Right lung (tissue), 5 donors: ENCODE measurements around the gene SORT1. TPM values are rescaled to one million over a fixed set of nuclear protein-coding genes. Genes with fewer than 3 reads are reported as not detected.
"Not testable (repeated sequence)": the region's sequence is repeated elsewhere in the genome, so short reads cannot be mapped to it uniquely, and the experiment has no call there.

ENCODE experiments used
- DNase-seq, 2 donors: peaks; one replicate each; pipeline ENCODE4 v3.0.0-alpha.2; 2013
- polyA plus RNA-seq, 5 donors: library from polyadenylated mRNA; unstranded; fragments of 120-200 nt; gene quantifications; one replicate each; pipeline versions ENCODE4 v1.2.1 to v1.2.3, GENCODE V29; 2013; ENCODE audit warnings: inconsistent platforms in 1 of 5, low replicate concordance in 1 of 5; ENCODE audit not compliant: insufficient read length in 5 of 5, insufficient read depth in 1 of 5

Gene SORT1
- polyA plus RNA-seq, 5 donors: 34.0 to 51.2 (median 42.6) TPM

GRCh38 chr1:109300650-109301151 is 97.0 kb downstream of the SORT1 start:
- no peak for DNase-seq

GRCh38 chr1:109299558-109300343 is 98.0 kb downstream of the SORT1 start:
- DNase-seq: peak in 1 of 2 donors; percentile 64

GRCh38 chr1:109298666-109299557 is 98.8 kb downstream of the SORT1 start:
- DNase-seq: no peak

- no peak for DNase-seq
Observed at GRCh38 chr1:109296782-109297181, 100.9 kb downstream of the SORT1 start.

- DNase-seq: no peak
Observed at GRCh38 chr1:109295712-109296415, 101.9 kb downstream of the SORT1 start.

- no peak for DNase-seq
Observed at GRCh38 chr1:109294481-109294880, 103.2 kb downstream of the SORT1 start.

GRCh38 chr1:109293026-109293425 is 104.7 kb downstream of the SORT1 start:
- DNase-seq: no peak

GRCh38 chr1:109292364-109292763 is 105.4 kb downstream of the SORT1 start:
- DNase-seq: no peak

GRCh38 chr1:109290998-109291397 is 106.7 kb downstream of the SORT1 start:
- DNase-seq: no peak

- no peak for DNase-seq
Observed at GRCh38 chr1:109290137-109290536, 107.6 kb downstream of the SORT1 start.

GRCh38 chr1:109286762-109287161 is 111.0 kb downstream of the SORT1 start:
- DNase-seq: not testable (repeated sequence)

GRCh38 chr1:109283748-109284600 is 113.7 kb downstream of the SORT1 start:
- no peak for DNase-seq

GRCh38 chr1:109282952-109283747 is 114.6 kb downstream of the SORT1 start, which contains the start of gene PSRC1:
PSRC1 (minus strand) TSS chr1:109283145.
- DNase-seq: peak; percentile 95 to 96

GRCh38 chr1:109282497-109282951 is 115.2 kb downstream of the SORT1 start:
- DNase-seq: no peak

GRCh38 chr1:109281680-109282496 is 115.8 kb downstream of the SORT1 start:
- DNase-seq: no peak

- DNase-seq: no peak
Observed at GRCh38 chr1:109280862-109281261, 116.9 kb downstream of the SORT1 start.

GRCh38 chr1:109279615-109280278 is 118.0 kb downstream of the SORT1 start:
- DNase-seq: no peak
